GM21381 (cell line): ENCODE data around the gene PKP2.
"Not testable (repeated sequence)": the region's sequence is repeated elsewhere in the genome, so short reads cannot be mapped to it uniquely, and the experiment has no call there.

ENCODE experiments used
- ATAC-seq: cut with Tn5 transposase; IDR thresholded peaks from one replicate; pipeline ENCODE4 v1.9.1; 2021; ENCODE audit warnings: mild to moderate bottlenecking, moderate library complexity; ENCODE audit not compliant: unreplicated experiment

The PKP2 gene

DNA sequence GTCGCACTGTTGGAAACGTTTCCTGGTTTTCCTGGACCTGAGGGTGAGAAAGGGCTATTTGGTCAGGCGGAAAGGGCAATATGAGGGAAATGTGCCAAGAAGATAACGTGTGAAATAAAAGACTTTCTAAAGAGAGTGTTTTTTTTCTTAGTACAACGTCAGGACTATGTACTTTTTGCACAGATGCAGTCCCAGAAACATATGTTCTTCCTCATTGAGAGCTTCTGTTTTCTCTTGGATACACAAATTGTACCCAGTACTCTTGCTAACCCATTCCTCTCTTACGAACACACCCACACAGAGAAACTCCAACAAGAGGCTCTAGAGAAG lies 669 bp upstream of the PKP2 start:
- no peak for ATAC-seq

- no peak for ATAC-seq
Measured at GRCh38 chr12:32895688-32896431, 717 bp downstream of the PKP2 start.

DNA sequence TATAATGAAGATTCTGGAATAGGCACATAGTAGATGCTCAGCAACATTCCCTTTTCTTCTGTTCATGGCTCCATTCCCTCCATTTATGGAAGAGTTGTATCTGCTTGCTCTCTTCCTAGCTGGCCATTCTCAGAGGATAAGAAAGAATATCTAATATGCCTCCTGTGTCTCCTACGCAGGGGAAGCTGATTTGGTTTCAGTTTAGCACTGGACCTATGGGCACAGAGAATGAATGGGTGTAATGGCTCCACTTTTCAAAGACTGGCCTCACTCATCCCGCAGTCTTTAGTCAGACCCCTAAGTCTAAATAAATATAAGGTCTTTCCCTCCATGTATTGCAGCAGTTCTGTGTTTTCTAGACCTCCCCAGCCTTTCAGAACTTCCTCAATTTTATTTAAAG lies 2.0 kb downstream of the PKP2 start:
- ATAC-seq = no peak

- no peak for ATAC-seq
Measured at GRCh38 chr12:32893458-32893857, 3.1 kb downstream of the PKP2 start.

DNA sequence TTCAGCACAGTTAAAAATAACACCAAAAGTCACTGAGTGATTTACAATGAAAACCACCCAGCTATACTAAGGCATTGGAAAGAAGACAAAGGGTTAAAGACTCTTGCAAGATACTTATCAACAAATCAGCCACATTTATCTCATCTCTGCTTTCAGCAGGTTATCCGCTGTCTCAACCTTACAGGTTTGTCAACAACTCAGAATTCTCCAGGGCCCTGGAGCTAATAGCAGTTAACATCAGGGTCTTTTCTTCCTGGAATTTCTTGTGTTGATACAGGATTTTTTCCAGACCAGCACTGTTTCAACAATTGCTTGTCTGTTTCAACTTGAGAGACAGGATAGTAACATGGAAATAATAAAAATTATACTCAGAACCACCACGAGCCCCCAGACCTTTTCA lies 3.5 kb downstream of the PKP2 start:
- ATAC-seq = no peak

GRCh38 chr12:32892369-32892768 lies 4.2 kb downstream of the PKP2 start:
- ATAC-seq = not testable (repeated sequence)

GRCh38 chr12:32891956-32892355 lies 4.6 kb downstream of the PKP2 start:
- no peak for ATAC-seq

GRCh38 chr12:32891526-32891925 lies 5.1 kb downstream of the PKP2 start:
- no peak for ATAC-seq

DNA sequence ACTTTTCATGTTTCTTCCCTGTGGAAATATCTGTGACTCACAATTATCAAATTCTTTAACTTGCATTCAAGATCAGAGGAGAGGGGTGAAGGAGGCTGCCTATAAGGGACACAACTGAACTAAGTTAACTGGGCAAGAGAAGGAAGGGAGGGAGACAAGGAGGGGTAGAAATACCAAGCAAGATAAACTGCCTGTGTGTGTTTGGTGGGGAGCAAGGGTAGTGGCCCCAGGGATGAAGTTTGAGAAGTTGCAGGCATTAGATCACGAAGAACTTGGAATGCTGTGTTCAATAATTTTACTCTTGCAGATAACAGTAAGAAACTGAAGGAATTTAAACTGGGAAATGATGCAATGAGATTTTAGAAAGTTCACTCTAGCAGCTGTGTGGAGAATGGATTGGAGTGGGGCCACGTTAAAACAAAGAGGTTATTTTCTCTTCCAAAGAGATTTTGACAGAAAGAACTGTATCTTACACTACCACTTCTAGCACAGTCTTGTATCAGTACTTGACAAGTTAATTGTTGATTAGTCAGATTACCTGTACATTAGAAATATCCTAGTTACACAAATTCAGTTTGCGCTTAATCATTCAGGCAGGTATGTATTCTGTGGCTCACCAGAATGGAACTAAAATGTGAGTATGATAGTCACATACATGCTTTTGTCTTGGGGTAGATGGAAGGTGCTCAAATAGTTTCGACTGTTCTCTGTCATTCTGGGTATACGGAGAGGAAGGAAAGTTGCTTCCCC lies 7.4 kb downstream of the PKP2 start:
- ATAC-seq = no peak

- ATAC-seq = no peak
Measured at GRCh38 chr12:32887058-32887457, 9.5 kb downstream of the PKP2 start.

DNA sequence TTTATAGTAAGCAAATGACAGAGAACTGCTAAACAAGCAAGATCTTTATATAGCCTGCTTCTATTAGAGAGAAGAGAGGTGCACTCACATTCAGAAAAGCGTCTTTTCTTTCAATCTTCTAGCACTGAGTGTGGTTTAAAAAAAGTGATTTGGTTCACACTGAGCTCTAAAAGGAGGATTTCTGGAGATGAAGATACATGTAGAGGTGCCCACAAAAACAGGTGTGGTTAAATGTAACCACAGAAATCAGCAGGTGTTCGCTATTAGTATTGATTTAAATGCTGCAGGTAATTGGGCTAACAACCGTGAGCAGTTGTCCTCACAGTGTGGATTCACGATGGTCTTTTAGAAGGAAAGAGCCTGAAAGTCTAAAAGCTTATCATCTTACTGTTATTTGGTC lies 10.7 kb downstream of the PKP2 start:
- no peak for ATAC-seq

DNA sequence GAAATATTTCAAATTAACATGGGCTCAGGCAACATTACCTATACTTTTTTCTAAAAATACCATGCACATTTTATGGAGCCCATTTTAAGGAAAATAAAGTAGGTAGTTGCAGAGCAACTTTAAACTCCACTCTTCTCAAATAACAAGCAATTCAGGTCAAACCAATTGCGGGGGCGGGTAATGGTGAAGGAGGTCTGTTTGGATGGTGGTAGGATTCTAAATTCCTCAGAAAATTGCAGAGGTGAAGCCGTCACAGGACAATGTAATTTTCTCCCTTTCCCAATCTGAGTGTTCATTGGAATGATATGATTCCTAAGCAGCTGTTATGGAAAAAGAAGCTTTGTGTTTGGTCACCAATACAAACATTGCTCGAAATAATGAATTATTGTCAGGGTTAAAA lies 11.6 kb downstream of the PKP2 start:
- ATAC-seq = no peak

DNA sequence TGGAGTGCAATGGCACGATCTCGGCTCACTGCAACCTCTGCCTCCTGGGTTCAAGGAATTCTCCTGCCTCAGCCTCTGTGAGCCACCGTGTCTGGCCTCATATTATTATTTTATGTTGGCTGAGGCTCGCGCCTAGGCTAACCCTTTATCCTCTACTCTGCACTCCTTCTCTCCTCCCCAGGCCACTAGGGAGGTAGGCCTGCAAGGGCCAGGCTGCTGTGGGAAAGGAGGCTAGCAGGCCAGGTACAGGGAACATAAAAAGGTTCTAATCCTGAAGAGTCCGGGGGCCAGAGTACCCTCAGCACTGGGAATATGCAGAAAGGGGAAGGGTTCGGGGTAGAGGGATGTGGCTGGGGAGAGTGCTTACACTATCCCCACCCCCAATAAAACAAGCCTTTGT lies 14.9 kb downstream of the PKP2 start:
- no peak for ATAC-seq

- ATAC-seq = no peak
Measured at GRCh38 chr12:32881107-32881506, 15.5 kb downstream of the PKP2 start.

GRCh38 chr12:32879066-32879465 lies 17.5 kb downstream of the PKP2 start:
- ATAC-seq = not testable (repeated sequence)

GRCh38 chr12:32877601-32878459 lies 18.7 kb downstream of the PKP2 start:
- ATAC-seq = no peak

DNA sequence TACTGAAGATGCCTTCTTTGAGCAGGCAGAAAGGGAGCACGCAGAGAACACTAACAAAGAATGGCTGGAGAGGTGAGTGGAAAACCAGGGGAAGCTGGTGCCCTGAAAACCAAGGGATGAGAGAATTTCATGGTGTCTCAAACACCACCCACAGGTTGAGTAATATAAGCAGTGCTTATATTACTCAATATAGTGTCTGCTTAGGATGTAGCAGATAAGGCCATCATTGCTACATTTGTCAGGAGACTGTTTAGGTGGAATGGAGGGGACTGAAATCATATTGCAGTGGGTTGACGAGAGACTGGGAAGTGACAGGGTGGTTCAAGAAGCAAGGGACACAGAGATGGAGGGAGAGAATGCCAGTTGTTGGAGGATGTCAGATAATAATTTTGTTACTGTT lies 20.6 kb downstream of the PKP2 start:
- ATAC-seq = no peak

GRCh38 chr12:32874975-32875374 lies 21.6 kb downstream of the PKP2 start:
- no peak for ATAC-seq

- no peak for ATAC-seq
Measured at GRCh38 chr12:32874078-32874477, 22.5 kb downstream of the PKP2 start.

DNA sequence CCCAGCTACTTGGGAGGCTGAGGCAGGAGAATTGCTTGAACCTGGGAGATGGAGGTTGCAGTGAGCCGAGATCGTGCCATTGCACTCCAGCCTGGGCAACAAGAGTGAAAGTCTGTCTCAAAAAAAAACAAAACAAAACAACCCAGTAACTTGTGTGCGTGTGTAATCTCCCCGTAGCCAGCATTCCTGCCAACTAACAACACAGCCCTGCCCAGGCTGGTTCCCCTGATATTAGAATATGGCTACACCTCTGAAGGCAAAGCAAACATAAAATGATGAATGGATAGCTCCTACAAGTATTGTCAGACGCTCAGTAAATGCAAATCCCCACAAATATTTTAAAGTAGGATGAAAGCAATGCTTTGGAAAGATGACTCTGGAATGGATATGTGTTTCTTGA lies 24.2 kb downstream of the PKP2 start:
- not testable (repeated sequence) for ATAC-seq

DNA sequence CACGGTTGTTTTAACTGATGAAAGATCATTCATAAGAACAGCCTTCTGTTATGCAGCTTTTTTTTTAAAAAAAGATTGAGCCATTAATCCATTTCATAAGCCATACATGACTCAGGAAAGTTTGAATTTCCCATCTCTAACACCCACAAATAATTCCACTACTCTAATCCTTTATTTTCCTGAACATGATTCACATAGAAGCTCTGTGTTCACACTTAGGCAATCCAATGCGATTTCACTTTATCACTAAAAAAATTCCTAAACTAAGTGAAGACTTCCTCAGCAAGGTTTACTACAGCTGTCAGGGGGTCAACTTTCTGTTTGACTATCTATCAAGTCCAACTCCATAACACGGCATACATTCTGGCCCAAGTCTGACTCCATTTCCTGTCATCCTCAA lies 25.9 kb downstream of the PKP2 start:
- no peak for ATAC-seq

DNA sequence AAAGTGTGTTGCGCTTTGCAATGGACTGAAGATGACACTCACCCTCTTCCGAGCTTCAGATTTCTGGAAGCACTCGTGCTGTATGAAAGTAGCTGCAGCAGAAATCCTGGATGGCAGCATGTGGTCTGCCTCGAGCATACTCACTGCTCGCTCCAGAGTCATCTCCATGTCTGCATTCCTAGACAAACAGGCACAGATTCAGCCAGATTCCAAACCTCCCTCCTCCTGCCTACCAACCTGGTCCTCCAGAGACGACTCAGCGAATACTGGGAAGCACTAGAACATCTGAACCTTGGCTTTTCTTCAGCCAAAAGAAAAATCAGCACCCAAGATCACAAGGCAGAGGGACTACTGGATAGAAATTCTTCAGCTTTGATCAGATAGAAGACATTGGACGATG lies 27.7 kb downstream of the PKP2 start:
- no peak for ATAC-seq
